ENCODE results near the gene KCNA10. TPM values are rescaled to one million over a fixed set of nuclear protein-coding genes. Genes with fewer than 3 reads are reported as not detected.
A peak's percentile ranks its signal among the peaks of the same experiment; 100 is the strongest.

The KCNA10 gene
- total RNA-seq, 2 donors from 2014 or later = not detected

GRCh38 chr1:110480356-110481096 lies 38.4 kb downstream of the KCNA10 start:
- no peaks in the 10 kb centered on the region for H3K9me3 ChIP-seq
- WGBS = 53% methylated on average over 4 of the region's 4 CpGs
- H3K4me3 ChIP-seq = no peak overlapping the region
- H3K36me3 ChIP-seq = no peaks in the 10 kb centered on the region
- H3K27ac ChIP-seq = no peak overlapping the region
- intact Hi-C loops (cut with DNase I) = no loop called here
- H3K4me1 ChIP-seq (replicated peaks) = no peaks in the 10 kb centered on the region
- no peaks in the 10 kb centered on the region for H3K27me3 ChIP-seq (replicated peaks; ENCODE audit: insufficient read depth)
- DNase-seq (ENCODE audit: low spot score) = no peak
- TF ChIP-seq CTCF (IDR thresholded peaks at IDR 0.05) (no peak), POLR2A (IDR thresholded peaks at IDR 0.05) (no peak), POLR2AphosphoS5 (IDR thresholded peaks at IDR 0.05) (no peak)

GRCh38 chr1:110478886-110479285 lies 40.1 kb downstream of the KCNA10 start:
- H3K4me1 ChIP-seq (replicated peaks) = no peaks in the 10 kb centered on the region
- TF ChIP-seq POLR2AphosphoS5 (IDR thresholded peaks at IDR 0.05) (no peak), CTCF (IDR thresholded peaks at IDR 0.05) (no peak), POLR2A (IDR thresholded peaks at IDR 0.05) (no peak)
- no peak for DNase-seq (ENCODE audit: low spot score)
- WGBS = 90% methylated on average over 8 of the region's 8 CpGs
- H3K27ac ChIP-seq = no peak overlapping the region
- H3K9me3 ChIP-seq = no peaks in the 10 kb centered on the region
- H3K4me3 ChIP-seq = no peak overlapping the region
- H3K27me3 ChIP-seq (replicated peaks; ENCODE audit: insufficient read depth) = no peaks in the 10 kb centered on the region
- H3K36me3 ChIP-seq = no peaks in the 10 kb centered on the region
- intact Hi-C loops (cut with DNase I) = no loop called here

GRCh38 chr1:110477967-110478640 lies 40.9 kb downstream of the KCNA10 start:
- Histone ChIP-seq H3K36me3 (no peaks in the 10 kb centered on the region), H3K9me3 (no peaks in the 10 kb centered on the region), H3K4me1 (replicated peaks) (no peaks in the 10 kb centered on the region), H3K27me3 (replicated peaks; ENCODE audit: insufficient read depth) (no peaks in the 10 kb centered on the region), H3K27ac (no peak overlapping the region), H3K4me3 (no peak overlapping the region)
- intact Hi-C loops (cut with DNase I) = no loop called here
- TF ChIP-seq POLR2AphosphoS5 (IDR thresholded peaks at IDR 0.05) (no peak), CTCF (IDR thresholded peaks at IDR 0.05) (peak in 1 of 4 experiments; percentile 1)
- WGBS = 41% methylated on average over 3 of the region's 3 CpGs
- no peak for DNase-seq (ENCODE audit: low spot score)

GRCh38 chr1:110477445-110477957 lies 41.5 kb downstream of the KCNA10 start:
- H3K4me1 ChIP-seq (replicated peaks) = no peaks in the 10 kb centered on the region
- H3K27me3 ChIP-seq (replicated peaks; ENCODE audit: insufficient read depth) = no peaks in the 10 kb centered on the region
- TF ChIP-seq POLR2AphosphoS5 (IDR thresholded peaks at IDR 0.05) (no peak), CTCF (IDR thresholded peaks at IDR 0.05) (peak in 1 of 4 experiments; percentile 10), POLR2A (IDR thresholded peaks at IDR 0.05) (no peak)
- H3K27ac ChIP-seq = no peak overlapping the region
- no peak overlapping the region for H3K4me3 ChIP-seq
- no peaks in the 10 kb centered on the region for H3K36me3 ChIP-seq
- intact Hi-C loops (cut with DNase I) = no loop called here
- no peaks in the 10 kb centered on the region for H3K9me3 ChIP-seq
- 35% methylated on average over 3 of the region's 3 CpGs for WGBS
- DNase-seq (ENCODE audit: low spot score) = no peak

Data from prostate gland (tissue), 2 donors.